ENCODE results near the gene GDPD4.

DNA sequence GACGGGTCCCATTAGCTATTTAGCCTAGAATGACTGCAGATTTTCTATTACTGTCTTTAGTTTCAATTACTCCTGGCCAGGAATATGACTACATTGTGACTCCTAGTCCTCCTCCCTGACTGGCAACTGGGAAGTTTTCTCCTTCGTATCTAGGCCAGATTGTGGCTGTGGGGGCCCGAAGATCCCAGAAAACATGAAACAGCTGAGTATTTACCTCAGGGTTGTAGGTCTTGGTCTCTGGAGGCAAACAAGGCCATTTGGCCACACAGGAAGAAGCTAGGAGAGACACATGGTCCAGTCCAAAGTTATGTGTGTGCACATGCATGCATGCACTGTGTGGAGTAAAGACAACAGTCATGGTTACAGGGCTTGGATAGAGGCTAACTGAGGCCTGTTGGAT lies 10.2 kb upstream of the GDPD4 start:
- TF ChIP-seq SREBF1 (IDR thresholded peaks at IDR 0.05; ENCODE audit: borderline replicate concordance, low read depth, low read length) (no peak), RBBP5 (IDR thresholded peaks at IDR 0.05; ENCODE audit: borderline replicate concordance, insufficient read depth, low read length, poor library complexity, severe bottlenecking) (no peak), EZH2 (IDR thresholded peaks at IDR 0.05; ENCODE audit: borderline replicate concordance, low read depth, low read length) (no peak), MXI1 (IDR thresholded peaks at IDR 0.05; ENCODE audit: low read depth, low read length) (no peak), NFE2L1 (tag; IDR thresholded peaks at IDR 0.05; ENCODE audit: borderline replicate concordance, low read depth) (no peak), HDAC6 (IDR thresholded peaks at IDR 0.05; ENCODE audit: low read depth, low read length) (no peak), SMARCA4 (IDR thresholded peaks at IDR 0.05) (no peak)
- TF ChIP-seq, protein P1, sequence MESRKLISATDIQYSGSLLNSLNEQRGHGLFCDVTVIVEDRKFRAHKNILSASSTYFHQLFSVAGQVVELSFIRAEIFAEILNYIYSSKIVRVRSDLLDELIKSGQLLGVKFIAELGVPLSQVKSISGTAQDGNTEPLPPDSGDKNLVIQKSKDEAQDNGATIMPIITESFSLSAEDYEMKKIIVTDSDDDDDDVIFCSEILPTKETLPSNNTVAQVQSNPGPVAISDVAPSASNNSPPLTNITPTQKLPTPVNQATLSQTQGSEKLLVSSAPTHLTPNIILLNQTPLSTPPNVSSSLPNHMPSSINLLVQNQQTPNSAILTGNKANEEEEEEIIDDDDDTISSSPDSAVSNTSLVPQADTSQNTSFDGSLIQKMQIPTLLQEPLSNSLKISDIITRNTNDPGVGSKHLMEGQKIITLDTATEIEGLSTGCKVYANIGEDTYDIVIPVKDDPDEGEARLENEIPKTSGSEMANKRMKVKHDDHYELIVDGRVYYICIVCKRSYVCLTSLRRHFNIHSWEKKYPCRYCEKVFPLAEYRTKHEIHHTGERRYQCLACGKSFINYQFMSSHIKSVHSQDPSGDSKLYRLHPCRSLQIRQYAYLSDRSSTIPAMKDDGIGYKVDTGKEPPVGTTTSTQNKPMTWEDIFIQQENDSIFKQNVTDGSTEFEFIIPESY (CRISPR knock-in tag; IDR thresholded peaks at IDR 0.05), result no peak
- TF ChIP-seq, protein P2, sequence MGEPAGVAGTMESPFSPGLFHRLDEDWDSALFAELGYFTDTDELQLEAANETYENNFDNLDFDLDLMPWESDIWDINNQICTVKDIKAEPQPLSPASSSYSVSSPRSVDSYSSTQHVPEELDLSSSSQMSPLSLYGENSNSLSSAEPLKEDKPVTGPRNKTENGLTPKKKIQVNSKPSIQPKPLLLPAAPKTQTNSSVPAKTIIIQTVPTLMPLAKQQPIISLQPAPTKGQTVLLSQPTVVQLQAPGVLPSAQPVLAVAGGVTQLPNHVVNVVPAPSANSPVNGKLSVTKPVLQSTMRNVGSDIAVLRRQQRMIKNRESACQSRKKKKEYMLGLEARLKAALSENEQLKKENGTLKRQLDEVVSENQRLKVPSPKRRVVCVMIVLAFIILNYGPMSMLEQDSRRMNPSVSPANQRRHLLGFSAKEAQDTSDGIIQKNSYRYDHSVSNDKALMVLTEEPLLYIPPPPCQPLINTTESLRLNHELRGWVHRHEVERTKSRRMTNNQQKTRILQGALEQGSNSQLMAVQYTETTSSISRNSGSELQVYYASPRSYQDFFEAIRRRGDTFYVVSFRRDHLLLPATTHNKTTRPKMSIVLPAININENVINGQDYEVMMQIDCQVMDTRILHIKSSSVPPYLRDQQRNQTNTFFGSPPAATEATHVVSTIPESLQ (CRISPR knock-in tag; IDR thresholded peaks at IDR 0.05), result no peak
- TF ChIP-seq, protein P3, sequence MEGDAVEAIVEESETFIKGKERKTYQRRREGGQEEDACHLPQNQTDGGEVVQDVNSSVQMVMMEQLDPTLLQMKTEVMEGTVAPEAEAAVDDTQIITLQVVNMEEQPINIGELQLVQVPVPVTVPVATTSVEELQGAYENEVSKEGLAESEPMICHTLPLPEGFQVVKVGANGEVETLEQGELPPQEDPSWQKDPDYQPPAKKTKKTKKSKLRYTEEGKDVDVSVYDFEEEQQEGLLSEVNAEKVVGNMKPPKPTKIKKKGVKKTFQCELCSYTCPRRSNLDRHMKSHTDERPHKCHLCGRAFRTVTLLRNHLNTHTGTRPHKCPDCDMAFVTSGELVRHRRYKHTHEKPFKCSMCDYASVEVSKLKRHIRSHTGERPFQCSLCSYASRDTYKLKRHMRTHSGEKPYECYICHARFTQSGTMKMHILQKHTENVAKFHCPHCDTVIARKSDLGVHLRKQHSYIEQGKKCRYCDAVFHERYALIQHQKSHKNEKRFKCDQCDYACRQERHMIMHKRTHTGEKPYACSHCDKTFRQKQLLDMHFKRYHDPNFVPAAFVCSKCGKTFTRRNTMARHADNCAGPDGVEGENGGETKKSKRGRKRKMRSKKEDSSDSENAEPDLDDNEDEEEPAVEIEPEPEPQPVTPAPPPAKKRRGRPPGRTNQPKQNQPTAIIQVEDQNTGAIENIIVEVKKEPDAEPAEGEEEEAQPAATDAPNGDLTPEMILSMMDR (IDR thresholded peaks at IDR 0.05 in 2 of 3, conservative IDR thresholded peaks at IDR 0.05 in 1 of 3; ENCODE audit: insufficient read depth in 2 of 3, low read depth in 1 of 3, low read length in 3 of 3), result no peak
